ENCODE results near the gene ZNF827.

ZNF827 gene

DNA sequence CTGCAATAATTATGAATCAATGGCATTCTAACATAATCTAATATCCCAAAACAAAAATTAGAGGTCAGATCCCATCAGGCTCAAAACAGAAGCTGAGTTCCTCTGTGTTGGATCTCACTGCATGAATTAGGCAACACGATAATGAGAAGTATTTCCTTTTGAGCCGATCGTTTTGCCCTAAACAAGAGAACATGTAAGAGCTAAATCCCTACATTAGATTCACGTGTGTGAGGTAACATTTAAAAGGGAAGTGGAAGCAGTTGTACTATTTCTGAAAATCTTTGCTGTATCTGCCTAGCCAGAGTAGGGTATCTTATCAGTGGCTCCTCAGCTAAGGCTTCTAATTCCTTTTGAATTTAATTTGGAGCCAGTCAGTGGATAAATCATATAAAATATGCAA, 143.1 kb downstream of the ZNF827 start:
- DNase-seq (ENCODE audit: low read depth, low spot score): no peak

- no peak for DNase-seq (ENCODE audit: low read depth, low spot score)
Observed at GRCh38 chr4:145792429-145792828, 146.2 kb downstream of the ZNF827 start.

- DNase-seq (ENCODE audit: low read depth, low spot score): no peak
Observed at GRCh38 chr4:145791988-145792387, 146.6 kb downstream of the ZNF827 start.

GRCh38 chr4:145788755-145789154, 149.9 kb downstream of the ZNF827 start:
- DNase-seq (ENCODE audit: low read depth, low spot score): no peak

GRCh38 chr4:145786830-145787229, 151.8 kb downstream of the ZNF827 start:
- DNase-seq (ENCODE audit: low read depth, low spot score): no peak

DNA sequence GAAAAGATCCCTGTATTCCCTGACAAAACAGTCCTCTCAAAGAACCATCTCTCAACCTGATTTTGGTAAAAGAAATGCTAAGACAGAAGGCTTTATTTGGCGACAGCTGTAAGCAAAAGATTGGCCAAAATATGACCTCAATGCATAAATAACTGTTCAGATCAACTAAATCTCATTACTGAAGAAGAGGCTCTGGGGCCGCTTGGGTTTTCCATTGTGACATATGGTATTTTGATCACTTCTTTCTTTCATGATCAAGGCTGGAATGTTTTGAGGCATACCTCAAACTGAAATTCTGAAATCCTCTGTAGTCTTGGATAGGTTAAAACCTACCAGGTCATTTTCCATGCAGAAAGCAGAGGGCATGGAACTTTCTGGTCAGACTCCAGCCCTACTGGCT, 152.4 kb downstream of the ZNF827 start:
- DNase-seq (ENCODE audit: low read depth, low spot score): no peak

DNA sequence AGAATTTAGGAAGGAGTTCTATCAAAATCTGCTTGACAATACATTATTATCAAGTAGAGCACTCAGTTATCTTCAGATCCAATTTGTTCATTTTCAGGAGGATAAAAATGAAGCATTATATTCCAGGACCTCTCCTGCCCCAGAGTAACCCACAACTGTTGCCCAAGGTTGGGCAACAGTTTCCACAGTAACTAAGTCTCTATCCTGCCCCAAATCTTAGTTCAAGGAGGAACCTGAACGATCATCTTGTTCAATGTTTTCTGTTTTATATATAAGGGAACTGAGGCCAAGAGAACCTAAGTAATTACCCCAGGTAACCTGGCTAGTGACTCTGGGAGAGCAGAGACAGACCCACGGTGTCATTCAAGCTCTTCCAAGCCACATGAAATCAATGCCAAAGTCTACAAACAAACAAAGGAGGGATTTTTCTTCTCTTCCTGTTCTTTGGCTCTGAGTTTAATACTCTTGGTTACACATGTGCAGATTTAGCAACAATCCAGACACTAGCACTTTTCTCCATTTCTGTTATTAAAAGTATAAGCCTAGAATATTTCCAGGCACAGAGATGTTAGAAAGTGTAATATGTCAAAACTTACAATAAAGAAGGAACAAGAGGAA, 153.1 kb downstream of the ZNF827 start:
- no peak for DNase-seq (ENCODE audit: low read depth, low spot score)

DNA sequence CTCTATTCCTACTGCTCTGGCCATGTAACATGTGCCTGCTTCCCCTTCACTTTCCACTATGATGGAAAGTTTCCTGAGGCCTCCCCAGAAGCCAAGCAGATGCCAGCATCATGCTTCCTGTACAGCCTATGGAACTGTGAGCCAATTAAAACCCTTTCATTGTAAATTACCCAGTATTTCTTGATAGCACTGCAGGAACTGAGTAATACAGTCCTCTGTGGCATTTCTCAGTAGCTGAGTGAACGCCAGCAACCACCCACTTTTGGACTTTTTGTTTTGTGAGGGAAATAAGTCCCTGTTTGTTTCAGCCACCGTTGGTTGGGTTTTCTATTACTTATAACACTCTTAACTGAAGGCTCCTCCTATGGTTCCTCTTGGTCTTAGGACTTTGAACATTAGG, 154.6 kb downstream of the ZNF827 start:
- no peak for DNase-seq (ENCODE audit: low read depth, low spot score)

DNA sequence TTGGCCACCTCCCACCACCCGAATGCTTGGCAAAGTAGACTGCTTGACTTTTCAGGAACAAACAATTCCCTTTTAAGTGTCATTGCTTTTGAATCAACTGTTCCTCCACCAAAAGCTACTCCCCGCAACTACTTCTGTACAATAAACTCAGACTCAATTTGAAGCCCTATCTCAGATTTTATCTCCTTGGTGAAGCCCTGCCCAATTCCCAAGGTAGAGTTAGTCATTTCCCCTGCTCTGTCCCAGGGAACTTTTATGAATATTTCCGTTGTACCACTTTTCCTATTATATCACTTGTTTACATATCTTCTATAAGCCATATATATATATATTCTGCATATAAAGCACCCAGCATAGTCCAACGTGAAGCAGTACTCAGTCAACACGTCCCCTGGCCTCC, 155.9 kb downstream of the ZNF827 start:
- no peak for DNase-seq (ENCODE audit: low read depth, low spot score)

- DNase-seq (ENCODE audit: low read depth, low spot score): no peak
Observed at GRCh38 chr4:145781351-145781750, 157.3 kb downstream of the ZNF827 start.

DNA sequence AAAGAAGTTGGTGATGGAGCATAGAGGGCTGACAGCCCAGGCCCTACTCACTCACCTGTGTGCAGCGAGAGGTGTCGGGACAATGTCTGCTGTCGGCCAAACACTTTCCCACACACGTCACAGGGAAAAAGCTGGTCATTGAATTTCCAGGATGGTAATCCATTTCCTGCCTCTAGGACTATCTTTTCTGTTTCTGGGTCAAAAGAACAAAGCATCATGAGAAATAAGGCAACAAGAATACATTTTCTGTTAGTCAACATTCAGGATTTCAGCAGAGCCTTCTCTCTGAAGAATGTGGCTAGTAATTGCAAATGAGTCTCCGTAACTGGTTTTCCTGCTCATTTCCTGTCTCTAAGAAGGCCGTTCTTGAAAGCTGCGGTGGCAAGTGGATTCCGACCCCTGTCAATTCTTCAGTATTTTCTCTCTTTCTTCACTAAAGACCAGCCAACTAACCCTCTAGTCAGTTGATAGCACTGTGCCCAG, 159.3 kb downstream of the ZNF827 start:
- no peak for DNase-seq (ENCODE audit: low read depth, low spot score)

GRCh38 chr4:145776208-145776607, 162.4 kb downstream of the ZNF827 start:
- no peak for DNase-seq (ENCODE audit: low read depth, low spot score)

- no peak for DNase-seq (ENCODE audit: low read depth, low spot score)
Observed at GRCh38 chr4:145775406-145775805, 163.2 kb downstream of the ZNF827 start.

- DNase-seq (ENCODE audit: low read depth, low spot score): no peak
Observed at GRCh38 chr4:145774473-145774872, 164.2 kb downstream of the ZNF827 start.

DNA sequence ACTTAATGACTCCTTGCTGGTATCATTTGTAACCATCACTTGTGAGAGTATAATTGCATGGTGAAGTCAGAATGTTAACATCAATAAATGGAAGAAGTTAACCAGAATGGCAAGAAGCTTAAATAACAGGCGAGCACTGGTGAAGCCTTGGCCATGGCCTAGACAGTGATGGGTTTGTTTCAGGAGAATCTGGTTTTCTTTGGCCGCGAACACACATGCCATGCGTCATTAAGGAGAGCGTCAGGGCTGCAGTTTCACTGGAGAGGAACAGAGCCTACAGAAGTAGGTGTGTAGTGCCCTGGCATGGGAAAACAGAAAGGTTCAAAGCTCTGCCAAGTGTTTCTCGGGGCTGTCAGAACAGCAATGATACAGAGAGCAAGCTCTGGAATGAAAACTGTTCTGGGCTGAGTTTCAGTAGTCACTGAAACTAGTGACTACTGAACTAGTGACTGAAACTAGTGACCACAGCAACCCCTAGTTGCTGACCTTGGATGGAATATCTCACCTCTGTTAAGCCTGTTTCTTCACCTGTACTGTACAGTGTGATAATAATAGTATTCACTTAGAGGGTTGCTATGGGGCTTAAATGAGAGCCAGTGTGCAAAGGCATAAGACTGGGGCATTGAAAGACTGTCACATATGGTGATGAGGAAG, 164.9 kb downstream of the ZNF827 start:
- DNase-seq (ENCODE audit: low read depth, low spot score): no peak

GRCh38 chr4:145772347-145772746, 166.3 kb downstream of the ZNF827 start:
- DNase-seq (ENCODE audit: low read depth, low spot score): no peak

GRCh38 chr4:145770124-145770523, 168.5 kb downstream of the ZNF827 start:
- DNase-seq (ENCODE audit: low read depth, low spot score): no peak

DNA sequence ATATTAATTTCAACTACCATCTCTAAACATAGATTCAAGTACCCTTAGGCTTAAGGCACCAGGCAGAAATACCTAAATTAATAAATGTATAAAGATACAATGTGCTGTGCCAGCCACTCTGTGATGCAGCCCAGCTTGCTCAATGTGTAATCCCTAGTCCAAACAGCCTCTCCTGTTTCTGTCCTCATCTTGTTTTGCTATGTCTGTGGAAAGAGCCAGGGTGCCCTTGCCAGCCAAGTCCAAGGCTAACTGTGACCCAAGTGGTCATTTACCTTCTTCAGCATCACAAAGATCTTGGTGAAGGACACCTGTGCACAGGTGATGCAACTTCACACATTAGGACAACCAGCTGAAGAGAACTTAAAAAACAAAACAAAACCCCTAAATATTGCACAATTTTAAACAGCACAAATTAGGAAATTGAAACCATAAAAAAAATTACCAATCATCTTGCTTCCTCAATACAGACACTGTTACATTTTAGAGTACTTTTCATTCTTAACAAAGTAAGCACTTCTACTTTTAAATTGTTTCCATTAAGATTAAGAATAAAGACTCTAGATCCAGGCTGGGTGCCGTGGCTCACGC, 169.1 kb downstream of the ZNF827 start:
- DNase-seq (ENCODE audit: low read depth, low spot score): no peak

- no peak for DNase-seq (ENCODE audit: low read depth, low spot score)
Observed at GRCh38 chr4:145766273-145766672, 172.3 kb downstream of the ZNF827 start.

DNA sequence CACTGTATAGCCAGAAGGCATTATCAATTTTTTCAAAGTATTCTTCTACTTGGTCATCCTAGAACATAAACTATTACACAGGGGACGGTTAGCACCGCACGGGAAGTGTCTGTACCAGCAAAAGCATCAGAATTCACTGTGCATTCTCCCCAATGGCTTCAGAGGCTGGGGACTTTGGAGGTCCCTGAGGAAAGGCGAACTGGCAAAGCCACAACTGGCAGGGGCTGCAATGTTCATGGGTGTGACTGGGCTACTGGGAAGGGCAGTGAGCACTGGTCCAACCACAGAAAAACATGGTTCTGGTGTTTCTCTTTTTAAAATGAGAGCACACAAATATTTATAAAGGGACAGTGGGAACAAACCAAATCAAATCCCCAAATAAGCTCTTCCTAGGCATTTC, 175.2 kb downstream of the ZNF827 start:
- no peak for DNase-seq (ENCODE audit: low read depth, low spot score)

GRCh38 chr4:145762719-145763118, 175.9 kb downstream of the ZNF827 start:
- no peak for DNase-seq (ENCODE audit: low read depth, low spot score)

GRCh38 chr4:145760961-145761929, 177.4 kb downstream of the ZNF827 start:
- no peak for DNase-seq (ENCODE audit: low read depth, low spot score)
